Adipose tissue (tissue), 3 donors: Measurements from ENCODE around the gene SDCBP2. TPM values are rescaled to one million over a fixed set of nuclear protein-coding genes. Genes with fewer than 3 reads are reported as not detected.

Experiments used
- H3K27ac ChIP-seq: one replicate; pipeline ENCODE4 v1.5.1; 2013; ENCODE audit warnings: low read depth, low read length
- WGBS, 3 donors: extraction: QIAGEN DNeasy Blood & Tissue Kit; methylation state at CpG; one replicate each; pipeline ENCODE4 v1.1.7; 2013; 5-methylcytosine and 5-hydroxymethylcytosine counted together
- polyA plus RNA-seq, 3 donors: library from polyadenylated mRNA; stranded (reverse); fragments of 200-250 nt; gene quantifications; one replicate each; pipeline ENCODE4 v1.2.3, GENCODE V29; 2013
- donor health status: healthy with polysubstance abuse.
- donor health status: Bipolar disorder and iron deficiency.
- donor health status: healthy.

The SDCBP2 gene, protein sequence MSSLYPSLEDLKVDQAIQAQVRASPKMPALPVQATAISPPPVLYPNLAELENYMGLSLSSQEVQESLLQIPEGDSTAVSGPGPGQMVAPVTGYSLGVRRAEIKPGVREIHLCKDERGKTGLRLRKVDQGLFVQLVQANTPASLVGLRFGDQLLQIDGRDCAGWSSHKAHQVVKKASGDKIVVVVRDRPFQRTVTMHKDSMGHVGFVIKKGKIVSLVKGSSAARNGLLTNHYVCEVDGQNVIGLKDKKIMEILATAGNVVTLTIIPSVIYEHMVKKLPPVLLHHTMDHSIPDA
- 10 to 100 TPM in 2 of 3 donors, 1 to 10 TPM in 1; 5.6 to 29.8 (median 15.4) TPM for polyA plus RNA-seq

DNA sequence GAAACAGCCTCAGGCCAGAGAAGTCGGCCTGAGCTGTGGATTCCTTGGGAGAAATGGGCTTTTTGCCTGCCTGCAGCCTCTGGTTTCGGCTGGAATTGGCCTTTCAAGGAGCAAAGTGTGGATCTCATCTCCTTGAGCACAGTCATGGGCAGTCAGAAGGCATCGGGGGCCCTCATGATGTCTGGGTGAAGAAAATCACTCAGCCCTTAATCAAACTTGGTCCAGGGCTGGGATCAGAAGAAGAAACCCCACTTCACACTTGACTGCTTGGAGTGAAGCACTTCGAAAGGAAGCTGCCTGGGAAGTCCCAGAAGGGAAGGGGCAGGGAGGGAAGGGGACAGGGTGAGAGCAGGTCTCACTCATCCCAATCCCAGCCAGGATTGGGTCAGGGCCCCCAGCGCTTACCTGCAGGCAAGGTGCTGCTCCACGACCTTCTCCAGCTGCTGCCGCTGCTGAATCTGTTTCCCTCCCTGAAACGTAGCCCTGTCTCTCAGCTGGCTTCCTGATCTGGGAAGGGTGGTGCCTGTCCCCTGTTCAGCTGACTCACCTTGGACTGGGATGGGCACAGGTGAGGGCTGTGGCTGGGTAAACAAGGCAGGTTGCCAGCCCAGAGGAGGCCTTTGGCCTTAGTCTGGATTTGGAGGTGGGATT lies at the start of gene SDCBP2:
SDCBP2 (minus strand) TSS at position 460 of the 651 bp plus-strand sequence. CDS start 8,723 bp downstream, outside the sequence.
- 33 to 80% (median 67%) methylated on average over 8 of the region's 8 CpGs for WGBS, 3 donors

DNA sequence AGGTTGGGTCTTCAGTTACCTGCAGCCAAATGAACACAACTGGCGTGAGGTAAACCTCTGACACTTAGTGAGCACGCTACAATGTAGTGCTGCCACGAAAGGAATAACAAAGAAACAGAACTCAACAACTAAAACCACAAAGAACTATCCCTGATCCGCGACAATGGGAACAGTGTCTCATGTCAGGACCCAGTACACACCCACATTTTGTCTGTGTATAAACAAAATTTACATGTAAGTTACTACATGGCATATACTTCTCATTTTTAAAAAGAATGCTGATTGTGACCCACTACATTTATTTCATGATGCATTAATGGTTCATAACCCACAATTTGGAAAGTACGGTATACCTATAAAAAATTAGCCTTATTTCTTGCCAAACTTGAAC lies 49.8 kb upstream of the SDCBP2 start:
- H3K27ac ChIP-seq = no peak overlapping the region
- 74 to 87% (median 77%) methylated on average over 6 of the region's 6 CpGs for WGBS, 3 donors

More for the DNA sequence above, at the start of gene SDCBP2:
- peak within 1 kb of the TSS; percentile 65 for H3K27ac ChIP-seq

DNA sequence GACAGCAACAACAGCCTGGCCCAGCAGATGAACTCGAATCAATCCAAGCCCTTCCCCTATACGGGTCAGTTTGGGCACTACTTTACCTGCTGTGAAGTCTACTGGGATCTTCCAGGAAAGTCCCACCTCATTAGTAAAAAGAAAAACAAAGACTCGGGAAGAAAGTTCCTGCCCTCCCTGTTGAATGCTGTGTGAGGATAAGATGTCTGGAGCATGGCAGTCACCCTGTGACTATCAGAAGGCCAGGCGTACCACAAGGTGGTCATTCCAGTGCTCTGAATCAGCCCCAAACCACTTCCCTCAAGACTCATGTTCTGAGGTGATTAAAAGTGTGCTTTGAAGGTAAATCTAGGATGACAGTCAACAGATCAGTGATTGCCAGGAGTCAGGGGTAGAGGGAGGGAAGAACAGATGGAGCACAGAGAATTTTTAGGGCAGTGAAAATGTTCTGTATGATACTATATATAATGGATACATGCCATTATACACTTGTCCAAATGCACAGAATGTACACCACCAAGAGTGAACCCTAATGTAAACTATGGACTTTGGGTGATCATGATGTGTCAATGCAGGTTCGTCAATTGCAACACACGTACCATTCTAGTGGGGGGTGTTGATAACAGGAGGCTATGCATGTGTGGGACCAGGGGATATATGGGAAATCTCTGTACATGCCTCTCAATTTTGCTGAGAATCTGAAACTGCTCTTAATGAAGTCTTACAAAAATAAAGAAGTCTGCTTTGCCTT lies 49.2 kb upstream of the SDCBP2 start:
- H3K27ac ChIP-seq = peak overlapping the region; percentile 40
- 61 to 72% (median 67%) methylated on average over 6 of the region's 6 CpGs for WGBS, 3 donors

DNA sequence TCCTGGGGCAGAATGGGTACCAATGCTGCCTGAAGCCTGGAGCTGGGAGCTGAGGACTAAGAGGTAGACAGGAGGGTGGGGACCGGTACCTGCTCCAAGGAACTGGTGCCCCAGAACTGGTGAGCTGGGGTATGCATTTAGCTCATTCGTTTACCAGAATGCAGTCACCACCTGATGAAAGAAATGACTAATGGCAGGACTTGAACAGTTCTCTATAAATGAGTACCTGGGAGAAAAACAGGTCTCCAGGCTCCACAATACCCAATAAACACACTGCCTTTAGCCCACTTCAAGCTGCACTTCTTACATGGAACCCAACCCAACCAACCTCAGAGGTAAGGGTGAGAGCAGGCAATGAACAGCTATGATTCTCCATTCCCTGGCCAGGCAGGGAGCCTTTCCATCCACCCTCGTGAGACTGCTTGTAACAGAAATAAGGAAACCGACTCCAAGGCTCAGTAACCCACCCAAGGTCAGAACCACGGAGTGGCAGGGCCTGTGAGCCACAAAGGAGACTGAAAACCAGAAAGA lies 48.5 kb upstream of the SDCBP2 start:
- WGBS, 3 donors = 57 to 64% (median 61%) methylated on average over 5 of the region's 5 CpGs
- peak overlapping the region; percentile 40 for H3K27ac ChIP-seq

DNA sequence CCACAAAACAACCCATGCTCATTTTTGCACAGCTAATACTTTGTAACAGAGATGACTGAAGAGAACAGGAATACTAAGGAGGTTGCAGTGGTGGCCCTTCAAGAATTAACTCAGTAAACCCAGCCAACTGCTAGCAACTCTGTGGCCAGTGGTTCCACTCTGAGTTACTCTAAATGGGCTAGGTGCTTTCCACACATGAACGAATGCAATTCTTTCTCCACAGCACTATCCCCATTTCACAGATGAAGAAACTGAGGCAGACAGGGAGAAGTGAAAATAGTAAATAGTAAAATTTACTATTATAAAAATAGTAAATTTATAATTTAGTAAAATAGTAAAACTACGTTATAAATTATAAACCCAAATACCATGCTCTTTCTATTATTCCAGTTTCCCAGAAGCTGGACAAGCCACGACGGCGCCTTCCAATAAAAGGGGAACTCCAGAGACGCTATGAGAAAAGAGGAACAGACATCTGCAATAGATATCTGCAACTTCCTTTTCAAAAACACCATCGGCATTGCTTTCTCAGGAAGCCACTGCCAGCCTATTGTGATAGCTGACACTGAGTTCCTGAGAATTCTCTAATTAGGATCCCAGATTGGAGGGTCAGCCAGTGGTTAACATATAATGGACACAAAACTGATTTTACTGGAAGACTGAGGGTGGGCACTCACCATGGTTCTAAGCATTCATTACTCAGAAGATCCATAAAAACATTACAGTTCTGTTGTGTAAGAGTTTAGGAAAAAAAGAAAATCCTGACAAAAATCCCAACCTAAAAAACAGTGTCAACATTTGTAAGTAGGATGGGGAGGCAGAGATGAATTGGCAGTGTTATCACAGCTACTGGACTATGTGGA lies 47.7 kb upstream of the SDCBP2 start:
- 33 to 70% (median 39%) methylated on average over 7 of the region's 7 CpGs for WGBS, 3 donors
- H3K27ac ChIP-seq = no peak overlapping the region

DNA sequence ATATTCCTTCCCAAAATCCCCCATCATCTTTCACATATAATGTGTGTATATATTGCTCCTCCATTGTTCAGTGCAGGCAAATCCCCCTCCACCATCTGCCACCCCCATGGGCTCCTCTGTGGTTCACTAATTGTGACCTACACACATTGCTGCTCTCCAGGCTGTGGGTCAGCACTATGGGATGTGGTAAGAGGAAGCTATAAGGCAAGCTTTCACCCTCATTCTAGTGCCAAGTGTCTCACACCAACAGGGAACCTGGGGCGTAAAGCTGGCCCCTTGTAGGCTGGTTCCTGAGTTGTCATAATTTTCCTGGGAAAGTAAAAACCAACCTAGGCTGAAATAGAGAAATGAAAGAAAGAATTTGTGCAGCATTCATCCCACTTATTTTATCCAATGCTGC lies 47.1 kb upstream of the SDCBP2 start:
- H3K27ac ChIP-seq = no peak overlapping the region
- WGBS, 3 donors = 33 to 84% (median 42%) methylated on average over 1 of the region's 1 CpG

DNA sequence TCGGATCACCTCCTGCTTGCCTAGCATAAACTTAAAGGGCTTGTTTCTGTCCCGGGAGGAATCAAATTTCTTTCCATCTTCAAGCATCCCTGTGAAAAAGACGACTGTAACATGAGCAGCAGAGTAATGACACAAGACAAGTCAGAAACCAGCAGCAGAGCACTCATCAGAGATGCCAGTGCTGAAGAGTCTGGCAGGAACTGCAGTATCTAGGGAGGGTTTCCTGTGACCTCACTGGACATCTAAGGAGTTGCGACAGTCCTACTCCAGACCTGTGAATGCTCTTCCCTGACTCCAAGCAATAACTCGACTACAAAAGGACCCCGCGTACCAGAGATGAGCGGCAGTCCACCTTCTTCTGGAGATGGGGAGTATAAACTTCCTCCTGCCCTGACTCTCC lies 46.6 kb upstream of the SDCBP2 start:
- no peak overlapping the region for H3K27ac ChIP-seq
- 39 to 72% (median 47%) methylated on average over 8 of the region's 8 CpGs for WGBS, 3 donors

DNA sequence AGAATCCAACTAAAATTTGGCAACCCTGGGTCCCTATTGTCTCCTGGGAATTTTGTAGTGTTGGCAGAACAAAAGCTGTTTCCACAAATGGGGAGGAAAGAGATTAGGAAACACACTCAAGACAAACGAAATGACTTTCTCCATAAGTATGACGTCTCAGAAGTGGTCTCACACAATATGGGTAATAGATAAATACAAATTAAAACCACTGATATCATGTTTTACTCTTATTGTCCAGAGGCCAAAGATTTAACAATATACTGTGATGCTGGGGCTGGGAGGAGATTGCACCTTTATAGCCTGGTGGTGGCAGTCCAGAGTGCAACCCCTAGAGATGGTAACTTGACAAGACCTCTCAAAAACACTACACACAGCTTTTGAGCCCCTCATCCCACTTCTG lies 45.3 kb upstream of the SDCBP2 start:
- no peak overlapping the region for H3K27ac ChIP-seq
- 26 to 69% (median 27%) methylated on average over 2 of the region's 2 CpGs for WGBS, 3 donors

DNA sequence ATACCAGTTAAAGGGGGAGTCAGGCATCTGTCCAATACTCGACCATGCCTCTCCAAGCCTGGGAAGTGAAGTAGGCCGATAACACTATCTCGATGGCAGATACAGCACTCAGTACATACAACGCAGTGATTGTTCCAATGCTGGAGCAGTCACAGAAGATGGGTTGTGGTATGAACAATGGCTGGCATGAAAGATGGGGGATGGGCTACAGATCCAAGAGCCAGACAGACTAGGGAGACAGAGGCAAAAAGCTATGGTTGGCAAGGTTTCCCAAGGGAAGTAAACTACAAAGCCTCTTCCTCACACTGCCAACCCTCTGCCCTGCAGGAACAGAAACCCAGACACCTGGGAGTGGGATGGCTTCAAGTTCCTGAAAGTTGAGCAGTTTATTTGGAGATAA lies 44.7 kb upstream of the SDCBP2 start:
- no peak overlapping the region for H3K27ac ChIP-seq
- 47 to 86% (median 73%) methylated on average over 4 of the region's 4 CpGs for WGBS, 3 donors

DNA sequence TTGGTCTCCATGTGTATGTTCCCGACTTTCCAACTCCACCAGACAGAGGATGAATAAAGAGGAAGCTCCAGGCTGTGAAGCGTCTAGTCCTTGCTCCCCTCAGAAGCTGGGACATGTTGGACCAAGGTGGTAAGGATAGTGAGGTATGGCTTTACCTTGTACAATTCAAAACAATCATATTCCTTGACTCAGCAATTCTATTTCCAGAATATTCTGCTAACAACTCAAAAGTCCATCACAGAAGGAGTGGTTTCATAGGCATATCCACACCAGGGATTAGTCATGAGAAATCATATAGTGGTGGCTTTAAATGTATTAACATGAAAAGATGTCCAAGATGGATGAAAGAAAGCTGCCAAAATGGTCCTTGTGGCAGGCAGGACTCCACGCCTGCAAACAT lies 44.1 kb upstream of the SDCBP2 start:
- 80 to 84% (median 82%) methylated on average over 3 of the region's 3 CpGs for WGBS, 3 donors
- no peak overlapping the region for H3K27ac ChIP-seq

DNA sequence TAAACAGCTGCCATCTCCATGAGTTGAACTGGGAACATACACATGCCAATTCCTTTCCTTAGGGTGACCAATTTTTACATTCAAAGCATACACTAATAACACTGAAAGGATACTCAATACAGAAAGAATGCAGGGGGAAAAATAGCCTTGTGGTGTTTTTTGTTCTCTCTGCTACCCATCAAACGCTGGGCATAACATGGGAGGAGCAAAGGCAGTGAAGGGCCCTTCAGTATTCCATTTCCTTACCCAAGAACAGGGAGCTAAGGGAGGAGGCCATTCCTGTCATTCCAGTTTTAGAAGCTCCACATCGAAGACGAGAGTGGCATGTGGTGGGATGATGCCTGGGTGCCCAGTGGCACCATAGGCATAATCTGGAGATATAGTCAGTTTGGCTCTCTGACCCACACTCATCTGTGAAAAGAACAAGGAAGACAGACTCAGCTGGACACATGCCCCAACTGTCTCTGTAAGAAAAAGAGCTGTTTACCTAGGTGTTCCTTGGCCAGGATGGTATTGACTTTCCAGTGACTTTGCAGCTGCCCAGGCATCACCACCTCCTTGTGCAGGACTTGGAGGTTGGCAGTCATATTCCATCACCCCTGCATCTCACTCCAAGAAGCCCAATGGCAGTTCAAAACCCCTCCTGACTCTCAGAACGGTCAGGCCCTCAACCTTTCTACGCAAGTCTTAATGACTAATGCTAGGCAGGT lies 43.0 kb upstream of the SDCBP2 start:
- H3K27ac ChIP-seq = no peak overlapping the region
- WGBS, 3 donors = 88 to 93% (median 91%) methylated on average over 5 of the region's 5 CpGs

DNA sequence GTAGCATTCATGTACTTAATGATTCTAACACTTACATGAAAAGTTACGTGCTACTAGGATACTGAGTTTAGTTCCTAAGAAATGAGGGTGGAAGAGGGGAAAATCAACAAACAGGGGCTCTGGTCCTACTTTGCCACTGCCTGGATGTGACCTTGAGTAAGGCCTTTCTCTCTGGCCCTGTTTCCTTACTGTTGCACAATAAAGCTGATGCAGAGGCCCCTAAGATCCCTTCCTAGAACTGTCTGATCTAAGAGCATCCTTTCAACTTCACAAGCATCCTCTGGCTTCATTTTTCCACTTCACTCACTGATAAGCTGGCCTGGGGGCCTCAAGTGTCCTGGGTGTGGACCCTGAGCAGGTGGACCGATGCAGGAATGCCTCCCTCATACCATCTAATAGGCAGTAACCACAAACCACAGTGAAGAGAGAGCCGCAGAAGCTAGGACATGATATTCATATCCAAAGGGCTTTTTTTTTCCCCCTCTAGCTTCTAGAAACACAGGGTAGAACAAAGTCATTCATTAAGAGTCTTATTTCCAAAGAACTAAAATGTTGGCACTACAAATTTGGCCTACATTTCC lies 42.4 kb upstream of the SDCBP2 start:
- no peak overlapping the region for H3K27ac ChIP-seq
- 67 to 79% (median 69%) methylated on average over 3 of the region's 3 CpGs for WGBS, 3 donors

DNA sequence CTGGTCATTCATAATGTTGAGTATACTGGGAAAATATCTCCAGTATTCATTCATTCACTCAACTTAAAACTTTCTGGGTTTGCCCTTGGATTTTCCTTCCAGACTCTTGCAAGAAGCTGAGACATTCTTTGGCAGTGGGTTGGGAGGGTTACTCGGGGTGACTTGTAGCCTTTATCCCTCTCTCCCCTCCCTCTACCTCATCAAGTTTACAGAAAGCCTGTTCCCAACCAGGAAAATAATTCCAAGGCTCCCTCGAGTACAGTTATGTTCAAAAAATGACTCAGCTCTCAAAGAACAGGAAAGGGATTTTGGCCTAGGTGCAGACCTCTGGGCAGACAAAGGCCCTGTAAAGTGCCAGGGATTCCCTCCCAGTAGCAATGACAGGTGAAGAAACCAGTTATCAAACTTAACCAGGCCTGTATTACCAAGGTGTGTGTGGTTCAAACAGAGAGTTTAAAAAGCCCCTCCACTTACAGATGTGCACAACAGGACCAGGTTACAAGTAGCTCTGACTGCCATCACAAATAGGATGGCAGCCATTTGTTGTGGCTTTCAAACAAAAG lies 41.7 kb upstream of the SDCBP2 start:
- WGBS, 3 donors = 20 to 53% (median 41%) methylated on average over 2 of the region's 2 CpGs

DNA sequence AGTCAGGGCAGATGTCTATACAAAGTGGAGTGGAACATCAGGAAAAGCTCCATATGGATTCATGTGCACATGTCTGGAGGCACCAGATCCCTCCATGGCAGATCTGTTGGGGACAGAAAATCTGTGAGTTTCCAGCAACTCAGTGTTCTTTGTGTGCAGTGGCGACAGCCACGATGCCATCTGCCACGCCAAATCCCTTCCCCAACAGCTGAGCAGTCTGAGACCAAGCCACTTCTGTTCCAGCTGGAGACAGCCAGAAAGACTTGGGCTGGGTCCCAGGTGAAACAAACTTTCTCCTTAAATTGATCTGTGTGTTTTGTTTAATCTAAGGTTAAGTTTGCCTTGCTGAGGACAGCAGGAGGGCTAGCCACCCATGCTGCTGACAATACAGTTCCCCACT lies 41.0 kb upstream of the SDCBP2 start:
- 45 to 81% (median 65%) methylated on average over 3 of the region's 3 CpGs for WGBS, 3 donors
- no peak overlapping the region for H3K27ac ChIP-seq

More for the DNA sequence above, 41.7 kb upstream of the SDCBP2 start:
- no peak overlapping the region for H3K27ac ChIP-seq

DNA sequence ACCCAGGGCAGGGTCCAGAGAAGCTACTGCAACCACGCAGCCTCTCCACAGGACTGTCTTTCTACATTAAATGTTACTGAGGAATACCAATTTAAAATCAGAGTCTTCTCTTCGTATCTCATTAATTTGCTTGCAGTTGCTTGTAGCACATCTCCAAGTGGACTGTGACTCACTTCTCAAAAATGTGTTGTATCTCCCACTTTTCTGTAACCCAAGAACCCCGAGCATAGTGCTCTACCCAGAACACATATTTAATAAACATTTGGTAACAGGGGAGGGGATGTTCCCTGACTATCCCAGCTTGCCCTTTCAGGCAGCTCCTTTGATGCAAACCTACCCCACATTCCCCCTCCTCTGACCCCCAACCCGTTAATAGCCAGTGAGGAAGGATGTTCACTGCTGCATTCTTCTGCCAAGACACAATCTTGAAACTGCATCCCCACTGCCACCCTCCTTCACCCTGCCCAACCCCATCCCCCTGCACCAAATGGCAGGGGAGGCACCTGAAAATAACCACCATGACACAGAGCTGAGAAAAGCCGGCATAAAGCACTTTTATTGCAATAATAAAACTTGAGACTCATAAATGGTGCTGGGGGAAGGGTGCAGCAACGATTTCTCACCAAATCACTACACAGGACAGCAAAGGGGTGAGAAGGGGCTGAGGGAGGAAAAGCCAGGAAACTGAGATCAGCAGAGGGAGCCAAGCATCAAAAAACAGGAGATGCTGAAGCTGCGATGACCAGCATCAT lies 39.7 kb upstream of the SDCBP2 start:
- WGBS, 3 donors = 60 to 83% (median 64%) methylated on average over 7 of the region's 7 CpGs
- H3K27ac ChIP-seq = no peak overlapping the region

DNA sequence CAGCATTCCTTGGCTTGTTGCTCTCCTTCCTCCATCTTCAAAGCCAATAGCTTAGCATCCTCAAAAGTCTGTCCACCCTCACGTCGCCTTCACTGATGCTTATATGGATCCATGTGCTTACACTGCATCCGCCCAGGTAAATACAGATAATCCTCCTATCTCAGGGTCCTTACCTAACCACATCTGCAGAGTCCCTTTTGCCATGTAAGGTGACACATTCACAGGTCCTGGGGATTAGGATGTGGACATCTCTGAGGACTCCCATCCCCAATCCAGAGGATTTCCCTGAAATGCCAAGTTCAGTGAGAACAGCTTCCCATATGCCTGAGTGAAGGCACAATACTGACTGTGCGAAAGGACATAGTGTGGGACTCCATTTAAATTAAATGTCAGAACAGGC lies 38.5 kb upstream of the SDCBP2 start:
- 91 to 98% (median 97%) methylated on average over 4 of the region's 4 CpGs for WGBS, 3 donors
- no peak overlapping the region for H3K27ac ChIP-seq
